Measurements from ENCODE around the gene NKAIN2. TPM values are rescaled to one million over a fixed set of nuclear protein-coding genes. Genes with fewer than 3 reads are reported as not detected.

NKAIN2 gene
- total and polyA plus RNA-seq, 9 of the 15 experiments (the other 6 are each of a cell fraction or from before 2014, with no cell fraction given) = not detected

- no peaks in the 10 kb centered on the region for H3K27me3 ChIP-seq (ENCODE audit: control insufficient read depth in 2 of 2, insufficient read depth in 2 of 2, low read length in 2 of 2)
- no peaks in the 10 kb centered on the region for H3K9me1 ChIP-seq (ENCODE audit: control insufficient read depth, insufficient read depth, low read length)
- no peak for DNase-seq (ENCODE audit: extremely low read depth in 1 of 4, low spot score in 3 of 4)
- H3K36me3 ChIP-seq (ENCODE audit: control insufficient read depth, insufficient read depth, low read length) = no peaks in the 10 kb centered on the region
- 4% methylated on average over 2 of the region's 2 CpGs for WGBS (ENCODE audit: insufficient coverage, low coverage, missing lambda C conversion rate)
- no peak overlapping the region for H3K4me2 ChIP-seq (ENCODE audit: insufficient read depth, low read length)
- in situ Hi-C loops (cut with MboI) (no loop called here), intact Hi-C loops (cut with micrococcal nuclease) (no loop called here)
- CTCF ChIA-PET (ENCODE audit: low intra/inter-chr PET ratio) = no interaction called here
- H4K20me1 ChIP-seq (replicated peaks; ENCODE audit: control insufficient read depth, insufficient read depth, low read length) = no peaks in the 10 kb centered on the region
- POLR2A ChIA-PET = no interaction called here
- no peaks in the 10 kb centered on the region for H3K79me2 ChIP-seq (ENCODE audit: control insufficient read depth, insufficient read depth, low read length)
- H3K9me3 ChIP-seq (replicated peaks; ENCODE audit: control insufficient read depth, insufficient read depth, low read depth, low read length) = no peaks in the 10 kb centered on the region
- no peak overlapping the region for H2AFZ ChIP-seq (ENCODE audit: low read depth, low read length)
- no peak for FAIRE-seq
- BruUV-seq (replicated peaks) = no TSS peak
- no peak overlapping the region for H3K4me3 ChIP-seq
- no peak overlapping the region for H3K27ac ChIP-seq (ENCODE audit: extremely low read depth, low read depth, low read length)
- ATAC-seq = no peak
- no peaks in the 10 kb centered on the region for H3K4me1 ChIP-seq (replicated peaks in 1 of 2; ENCODE audit: control insufficient read depth in 2 of 2, insufficient read depth in 2 of 2, low read length in 2 of 2)
- no peak overlapping the region for H3K9ac ChIP-seq (ENCODE audit: insufficient read depth in 1 of 2, low read depth in 2 of 2, low read length in 2 of 2)
- no peak for TF ChIP-seq CHD1 (IDR thresholded peaks at IDR 0.05; ENCODE audit: low read length)
- TF ChIP-seq DNMT1 (IDR thresholded peaks at IDR 0.05) = no peak
- no peak for TF ChIP-seq ZNF444 (CRISPR knock-in tag; IDR thresholded peaks at IDR 0.05)
- no peak for TF ChIP-seq LEF1 (IDR thresholded peaks at IDR 0.05)
- TF ChIP-seq ESRRA (IDR thresholded peaks at IDR 0.05; ENCODE audit: borderline replicate concordance, low read depth) = no peak
- TF ChIP-seq ETV5 (CRISPR knock-in tag; IDR thresholded peaks at IDR 0.05; ENCODE audit: low read depth) = no peak
- TF ChIP-seq PKNOX1 (IDR thresholded peaks at IDR 0.05) = no peak
- no peak for TF ChIP-seq RBM25 (IDR thresholded peaks at IDR 0.05; ENCODE audit: low read depth, low read length, severe bottlenecking)
- TF ChIP-seq, protein P1, sequence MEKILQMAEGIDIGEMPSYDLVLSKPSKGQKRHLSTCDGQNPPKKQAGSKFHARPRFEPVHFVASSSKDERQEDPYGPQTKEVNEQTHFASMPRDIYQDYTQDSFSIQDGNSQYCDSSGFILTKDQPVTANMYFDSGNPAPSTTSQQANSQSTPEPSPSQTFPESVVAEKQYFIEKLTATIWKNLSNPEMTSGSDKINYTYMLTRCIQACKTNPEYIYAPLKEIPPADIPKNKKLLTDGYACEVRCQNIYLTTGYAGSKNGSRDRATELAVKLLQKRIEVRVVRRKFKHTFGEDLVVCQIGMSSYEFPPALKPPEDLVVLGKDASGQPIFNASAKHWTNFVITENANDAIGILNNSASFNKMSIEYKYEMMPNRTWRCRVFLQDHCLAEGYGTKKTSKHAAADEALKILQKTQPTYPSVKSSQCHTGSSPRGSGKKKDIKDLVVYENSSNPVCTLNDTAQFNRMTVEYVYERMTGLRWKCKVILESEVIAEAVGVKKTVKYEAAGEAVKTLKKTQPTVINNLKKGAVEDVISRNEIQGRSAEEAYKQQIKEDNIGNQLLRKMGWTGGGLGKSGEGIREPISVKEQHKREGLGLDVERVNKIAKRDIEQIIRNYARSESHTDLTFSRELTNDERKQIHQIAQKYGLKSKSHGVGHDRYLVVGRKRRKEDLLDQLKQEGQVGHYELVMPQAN (IDR thresholded peaks at IDR 0.05; ENCODE audit: borderline replicate concordance) = no peak
- no peak for TF ChIP-seq ZBTB40 (IDR thresholded peaks at IDR 0.05)
- TF ChIP-seq ZBTB40 (CRISPR knock-in tag; IDR thresholded peaks at IDR 0.05) = no peak
These were observed 386.6 kb downstream of the NKAIN2 start for GRCh38 chr6:124190256-124190655.
